ENCODE measurements around the gene ADAM19. TPM values are rescaled to one million over a fixed set of nuclear protein-coding genes. Genes with fewer than 3 reads are reported as not detected.

The ADAM19 gene
- total and polyA plus RNA-seq, 3 donors from 2014 or later, result 3.1 to 4.9 (median 4.5) TPM

DNA sequence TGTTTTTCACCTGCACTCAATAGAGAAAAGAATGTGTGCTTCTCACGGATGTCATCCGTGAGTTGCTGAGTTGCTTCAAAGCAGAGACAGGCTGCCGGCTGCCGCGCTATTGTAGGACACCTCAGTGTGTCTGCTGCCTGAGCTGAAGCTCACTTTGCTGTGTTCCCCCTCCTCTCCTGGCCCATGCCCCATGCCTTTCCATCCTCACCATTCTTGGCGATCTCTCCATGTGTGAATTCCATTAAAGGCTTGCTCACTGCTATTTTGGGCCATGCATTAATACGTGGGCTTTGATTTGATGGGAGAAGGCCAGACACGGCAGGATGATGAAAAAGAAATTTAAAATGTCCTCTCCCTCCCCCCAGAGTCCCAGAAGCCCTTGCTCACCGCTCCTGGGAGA lies 14.5 kb downstream of the ADAM19 start:
- WGBS, 2 donors, result 90% methylated on average over 9 of the region's 9 CpGs
- H3K4me3 ChIP-seq, result no peak overlapping the region
- no peak for TF ChIP-seq POLR2A (IDR thresholded peaks at IDR 0.05)
- TF ChIP-seq, protein P1, sequence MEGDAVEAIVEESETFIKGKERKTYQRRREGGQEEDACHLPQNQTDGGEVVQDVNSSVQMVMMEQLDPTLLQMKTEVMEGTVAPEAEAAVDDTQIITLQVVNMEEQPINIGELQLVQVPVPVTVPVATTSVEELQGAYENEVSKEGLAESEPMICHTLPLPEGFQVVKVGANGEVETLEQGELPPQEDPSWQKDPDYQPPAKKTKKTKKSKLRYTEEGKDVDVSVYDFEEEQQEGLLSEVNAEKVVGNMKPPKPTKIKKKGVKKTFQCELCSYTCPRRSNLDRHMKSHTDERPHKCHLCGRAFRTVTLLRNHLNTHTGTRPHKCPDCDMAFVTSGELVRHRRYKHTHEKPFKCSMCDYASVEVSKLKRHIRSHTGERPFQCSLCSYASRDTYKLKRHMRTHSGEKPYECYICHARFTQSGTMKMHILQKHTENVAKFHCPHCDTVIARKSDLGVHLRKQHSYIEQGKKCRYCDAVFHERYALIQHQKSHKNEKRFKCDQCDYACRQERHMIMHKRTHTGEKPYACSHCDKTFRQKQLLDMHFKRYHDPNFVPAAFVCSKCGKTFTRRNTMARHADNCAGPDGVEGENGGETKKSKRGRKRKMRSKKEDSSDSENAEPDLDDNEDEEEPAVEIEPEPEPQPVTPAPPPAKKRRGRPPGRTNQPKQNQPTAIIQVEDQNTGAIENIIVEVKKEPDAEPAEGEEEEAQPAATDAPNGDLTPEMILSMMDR (IDR thresholded peaks at IDR 0.05), result no peak
- no peaks in the 10 kb centered on the region for H3K4me1 ChIP-seq
- intact Hi-C loops (cut with DNase I; ENCODE audit: low total_unique reads), result no loop called here
- DNase-seq, result no peak
- no peak overlapping the region for H3K27ac ChIP-seq
- no peaks in the 10 kb centered on the region for H3K36me3 ChIP-seq (ENCODE audit: low read depth, missing control alignments)
- no peaks in the 10 kb centered on the region for H3K9me3 ChIP-seq
- no peaks in the 10 kb centered on the region for H3K27me3 ChIP-seq

- DNase-seq, result no peak
- Histone ChIP-seq H3K36me3 (ENCODE audit: low read depth, missing control alignments) (no peaks in the 10 kb centered on the region), H3K27me3 (no peaks in the 10 kb centered on the region), H3K4me3 (no peak overlapping the region), H3K27ac (no peak overlapping the region), H3K4me1 (no peaks in the 10 kb centered on the region), H3K9me3 (no peaks in the 10 kb centered on the region)
- intact Hi-C loops (cut with DNase I; ENCODE audit: low total_unique reads), result no loop called here
- TF ChIP-seq, protein P1 (IDR thresholded peaks at IDR 0.05), result no peak
- TF ChIP-seq POLR2A (IDR thresholded peaks at IDR 0.05), result no peak
- WGBS, 2 donors, result 79 to 92% methylated on average over 2 of the region's 2 CpGs
Measured at GRCh38 chr5:157559301-157559700, 16.3 kb downstream of the ADAM19 start.

DNA sequence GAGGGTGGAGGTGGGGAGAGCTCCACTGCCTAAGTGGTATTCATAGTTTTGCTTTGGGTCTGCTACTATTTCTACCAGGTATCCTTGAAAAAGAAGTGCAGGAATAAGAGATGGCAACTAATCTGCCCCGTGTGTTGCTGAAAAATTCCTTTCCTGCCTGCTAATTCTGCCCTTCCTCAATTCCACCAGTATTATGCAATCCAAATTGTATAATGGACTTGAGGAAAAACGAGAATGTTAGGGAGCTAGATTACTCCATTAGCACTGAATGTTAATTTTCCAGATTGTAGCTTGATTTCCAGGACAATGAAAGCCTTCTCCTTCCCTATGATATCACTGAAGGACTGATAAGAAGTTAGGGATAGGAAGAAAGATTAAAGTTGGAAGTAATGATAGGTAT lies 16.9 kb downstream of the ADAM19 start:
- TF ChIP-seq, protein P1 (IDR thresholded peaks at IDR 0.05), result no peak
- no peak for TF ChIP-seq POLR2A (IDR thresholded peaks at IDR 0.05)
- WGBS, 2 donors, result 72 to 75% methylated on average over 2 of the region's 2 CpGs
- no peak overlapping the region for H3K27ac ChIP-seq
- H3K4me3 ChIP-seq, result no peak overlapping the region
- no peaks in the 10 kb centered on the region for H3K27me3 ChIP-seq
- intact Hi-C loops (cut with DNase I; ENCODE audit: low total_unique reads), result no loop called here
- no peaks in the 10 kb centered on the region for H3K4me1 ChIP-seq
- no peaks in the 10 kb centered on the region for H3K36me3 ChIP-seq (ENCODE audit: low read depth, missing control alignments)
- no peak for DNase-seq
- no peaks in the 10 kb centered on the region for H3K9me3 ChIP-seq

DNA sequence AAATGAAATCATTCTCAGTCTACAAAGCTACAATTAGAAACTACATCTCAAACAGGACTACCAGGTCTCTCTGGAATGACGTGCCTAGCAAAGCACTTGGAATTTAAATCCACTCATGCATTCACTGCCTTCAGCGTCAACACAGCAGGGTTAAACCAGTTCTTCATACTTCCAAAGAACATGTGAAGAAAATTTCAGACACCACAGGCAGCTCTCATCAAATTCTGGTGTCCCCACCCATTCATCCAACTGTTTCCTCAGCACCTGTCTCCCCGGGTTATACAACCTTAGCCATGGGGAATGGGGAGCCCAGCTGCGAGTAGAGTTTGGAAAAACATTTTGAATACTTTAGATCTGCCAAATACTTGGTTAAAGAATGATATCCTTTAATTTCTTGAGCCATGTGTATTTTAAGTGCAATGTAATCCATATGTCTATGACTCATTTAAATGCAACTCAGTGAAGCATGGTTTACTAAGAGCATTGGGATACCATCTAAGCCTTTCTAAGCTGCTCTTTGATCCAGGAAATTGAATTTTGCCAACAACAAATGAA lies 17.5 kb downstream of the ADAM19 start:
- Histone ChIP-seq H3K4me1 (no peaks in the 10 kb centered on the region), H3K9me3 (no peaks in the 10 kb centered on the region), H3K27ac (no peak overlapping the region), H3K36me3 (ENCODE audit: low read depth, missing control alignments) (no peaks in the 10 kb centered on the region), H3K27me3 (no peaks in the 10 kb centered on the region), H3K4me3 (no peak overlapping the region)
- intact Hi-C loops (cut with DNase I; ENCODE audit: low total_unique reads), result no loop called here
- no peak for DNase-seq
- WGBS, 2 donors, result 97 to 99% methylated on average over 4 of the region's 4 CpGs
- TF ChIP-seq POLR2A (IDR thresholded peaks at IDR 0.05), result no peak
- TF ChIP-seq, protein P1 (IDR thresholded peaks at IDR 0.05), result no peak
